ENCODE measurements around the gene ARPC3. TPM values are rescaled to one million over a fixed set of nuclear protein-coding genes. Genes with fewer than 3 reads are reported as not detected.
"Not testable (repeated sequence)": the region's sequence is repeated elsewhere in the genome, so short reads cannot be mapped to it uniquely, and the experiment has no call there.

ARPC3 gene
- total RNA-seq, 1 donor, result 258 TPM

- Histone ChIP-seq H3K4me2 (ENCODE audit: insufficient read depth, low read length) (peak within 1 kb of the TSS; percentile 91), H4K20me1 (ENCODE audit: insufficient read depth, low read length) (no peaks in the 10 kb centered on the region), H3K36me3 (ENCODE audit: insufficient read depth, low read length) (peaks cover 7% of the 10 kb centered on the region), H3K9me3 (ENCODE audit: low read depth, low read length) (no peaks in the 10 kb centered on the region), H3K79me2 (ENCODE audit: insufficient read depth, low read length) (peaks cover 26% of the 10 kb centered on the region), H3K4me3 (ENCODE audit: insufficient read depth, low read length) (peak within 1 kb of the TSS; percentile 72), H3K4me1 (ENCODE audit: insufficient read depth, low read length) (peaks cover 19% of the 10 kb centered on the region), H3K27ac (ENCODE audit: low read depth, low read length) (peak within 1 kb of the TSS; percentile 64), H2AFZ (ENCODE audit: low read length) (peak within 1 kb of the TSS; percentile 94), H3K27me3 (ENCODE audit: insufficient read depth, low read length) (no peaks in the 10 kb centered on the region)
- no peak for TF ChIP-seq CTCF (IDR thresholded peaks at IDR 0.05; ENCODE audit: extremely low read depth, low read depth, low read length)
- peak; percentile 98 for DNase-seq (ENCODE audit: insufficient read length, low spot score, missing footprints)
Observed at GRCh38 chr12:110468214-110469048, 18.3 kb upstream of the ARPC3 start, which contains the start of the genes FAM216A and GPN3. Gene FAM216A, plus strand, starts transcription at chr12:110468845. Its CDS starts 31 bp downstream, at chr12:110468876. Gene GPN3, minus strand, starts transcription at chr12:110468257. Its CDS starts 54 bp downstream, at chr12:110468203.

GRCh38 chr12:110467847-110468213 is 17.7 kb upstream of the ARPC3 start:
- Histone ChIP-seq H3K27ac (ENCODE audit: low read depth, low read length) (peak overlapping the region; percentile 64), H3K9me3 (ENCODE audit: low read depth, low read length) (no peaks in the 10 kb centered on the region), H3K4me3 (ENCODE audit: insufficient read depth, low read length) (peak overlapping the region; percentile 72), H3K27me3 (ENCODE audit: insufficient read depth, low read length) (no peaks in the 10 kb centered on the region), H3K4me1 (ENCODE audit: insufficient read depth, low read length) (peaks cover 19% of the 10 kb centered on the region), H4K20me1 (ENCODE audit: insufficient read depth, low read length) (no peaks in the 10 kb centered on the region), H3K79me2 (ENCODE audit: insufficient read depth, low read length) (peaks cover 26% of the 10 kb centered on the region), H3K36me3 (ENCODE audit: insufficient read depth, low read length) (peaks cover 9% of the 10 kb centered on the region), H2AFZ (ENCODE audit: low read length) (peak overlapping the region; percentile 94), H3K4me2 (ENCODE audit: insufficient read depth, low read length) (peak overlapping the region; percentile 91)
- no peak for TF ChIP-seq CTCF (IDR thresholded peaks at IDR 0.05; ENCODE audit: extremely low read depth, low read depth, low read length)
- no peak for DNase-seq (ENCODE audit: insufficient read length, low spot score, missing footprints)

GRCh38 chr12:110466791-110467190 is 16.7 kb upstream of the ARPC3 start:
- TF ChIP-seq CTCF (IDR thresholded peaks at IDR 0.05; ENCODE audit: extremely low read depth, low read depth, low read length), result no peak
- DNase-seq (ENCODE audit: insufficient read length, low spot score, missing footprints), result no peak
- Histone ChIP-seq H3K27me3 (ENCODE audit: insufficient read depth, low read length) (no peaks in the 10 kb centered on the region), H3K27ac (ENCODE audit: low read depth, low read length) (peak overlapping the region; percentile 64), H3K79me2 (ENCODE audit: insufficient read depth, low read length) (peaks cover 26% of the 10 kb centered on the region), H3K4me1 (ENCODE audit: insufficient read depth, low read length) (peaks cover 19% of the 10 kb centered on the region), H3K9me3 (ENCODE audit: low read depth, low read length) (no peaks in the 10 kb centered on the region), H3K4me2 (ENCODE audit: insufficient read depth, low read length) (peak overlapping the region; percentile 91), H3K36me3 (ENCODE audit: insufficient read depth, low read length) (peaks cover 9% of the 10 kb centered on the region), H2AFZ (ENCODE audit: low read length) (no peak overlapping the region), H3K4me3 (ENCODE audit: insufficient read depth, low read length) (no peak overlapping the region), H4K20me1 (ENCODE audit: insufficient read depth, low read length) (no peaks in the 10 kb centered on the region)

GRCh38 chr12:110465765-110466164 is 15.6 kb upstream of the ARPC3 start:
- Histone ChIP-seq H3K4me1 (ENCODE audit: insufficient read depth, low read length) (peaks cover 19% of the 10 kb centered on the region), H3K79me2 (ENCODE audit: insufficient read depth, low read length) (peaks cover 26% of the 10 kb centered on the region)
- not testable (repeated sequence) for H3K9me3 ChIP-seq (ENCODE audit: low read depth, low read length); H3K36me3 ChIP-seq (ENCODE audit: insufficient read depth, low read length); H4K20me1 ChIP-seq (ENCODE audit: insufficient read depth, low read length); H2AFZ ChIP-seq (ENCODE audit: low read length); H3K27me3 ChIP-seq (ENCODE audit: insufficient read depth, low read length); DNase-seq (ENCODE audit: insufficient read length, low spot score, missing footprints); H3K4me3 ChIP-seq (ENCODE audit: insufficient read depth, low read length); H3K4me2 ChIP-seq (ENCODE audit: insufficient read depth, low read length); H3K27ac ChIP-seq (ENCODE audit: low read depth, low read length)
